Endothelial cell of umbilical vein (primary cell): ENCODE results near the gene SOX5. TPM values are rescaled to one million over a fixed set of nuclear protein-coding genes. Genes with fewer than 3 reads are reported as not detected.

Source experiments
- BruUV-seq: library from RNA; stranded (reverse); fragments of 400-500 nt; replicated peaks from 2 replicates; lab custom pipeline; 2021; lab: Mats Ljungman, UMichigan
- CTCF ChIA-PET: fragments of 300-600, 350-600 bp; sonication (Branson Sonifier 250); formaldehyde crosslinking; loops from one replicate; lab custom pipeline; 2021; ENCODE audit warnings: antibody characterized with exemption, inconsistent platforms; lab: Charles Lee
- POLR2A ChIA-PET: fragments of 300-600, 350-600 bp; sonication (Branson Sonifier 250); formaldehyde crosslinking; loops from one replicate; lab custom pipeline; 2021; ENCODE audit warnings: antibody characterized with exemption, inconsistent platforms; lab: Charles Lee
- DNase-seq: peaks from one replicate; pipeline ENCODE4 v3.0.0-alpha.2; 2011; ENCODE audit warnings: low read depth, low spot score
- FAIRE-seq: peaks from 2 replicates; lab custom pipeline; 2011; peaks lifted over from hg19 to GRCh38; lab: Jason Lieb, UNC
- H2AFZ ChIP-seq: 2 replicates; pipeline ENCODE4 v1.6.0; 2012; ENCODE audit warnings: low read depth, low read length, control low read depth, inconsistent platforms
- H3K27ac ChIP-seq: 2 replicates; pipeline ENCODE4 v1.5.1; 2011; ENCODE audit warnings: low read depth, mild to moderate bottlenecking, control low read depth, low read length, moderate library complexity; ENCODE audit not compliant: insufficient read depth
- H3K27me3 ChIP-seq, 2 experiments: 2 replicates each; pipeline versions ENCODE4 v1.6.0 to v1.6.1; 2011; ENCODE audit warnings: low read length in 2 of 2, mixed read lengths in 1 of 2; ENCODE audit not compliant: control insufficient read depth in 2 of 2, insufficient read depth in 2 of 2
- H3K36me3 ChIP-seq, 2 experiments: 2 replicates in 1 of 2; 3 replicates in 1 of 2; pipeline ENCODE4 v1.5.1; 2011; ENCODE audit warnings: low read length in 2 of 2, mild to moderate bottlenecking in 1 of 2, moderate library complexity in 1 of 2; ENCODE audit not compliant: control insufficient read depth in 2 of 2, insufficient read depth in 2 of 2; ENCODE audit errors: extremely low read depth in 1 of 2
- H3K4me1 ChIP-seq: 3 replicates; pipeline ENCODE4 v1.5.1; 2011; ENCODE audit warnings: mild to moderate bottlenecking, low read length; ENCODE audit not compliant: control insufficient read depth, insufficient read depth; ENCODE audit errors: extremely low read depth
- H3K4me2 ChIP-seq: 2 replicates; pipeline ENCODE4 v1.6.1; 2011; ENCODE audit warnings: low read length, control low read depth, mixed read lengths; ENCODE audit not compliant: insufficient read depth
- H3K4me3 ChIP-seq, 3 experiments: fragments of 200-600 bp in 1 of 3; sonication (generic), shearing (Covaris generic) in 1 of 3; replicated peaks in 1 of 3; 2 replicates each; pipeline ENCODE4 v1.5.1; 2011 to 2016; ENCODE audit warnings: control low read depth in 3 of 3, low read length in 3 of 3, mild to moderate bottlenecking in 2 of 3, inconsistent platforms in 1 of 3, low read depth in 1 of 3, moderate library complexity in 1 of 3; ENCODE audit not compliant: insufficient read depth in 1 of 3
- H3K79me2 ChIP-seq: 2 replicates; pipeline ENCODE4 v1.6.0; 2012; ENCODE audit warnings: low read length, inconsistent platforms; ENCODE audit not compliant: control insufficient read depth, insufficient read depth
- H3K9ac ChIP-seq: replicated peaks from 2 replicates; pipeline ENCODE3; 2011; ENCODE audit warnings: low read length, control low read depth; ENCODE audit not compliant: insufficient read depth; ENCODE audit errors: extremely low read depth
- H3K9me1 ChIP-seq: replicated peaks from 3 replicates; pipeline ENCODE4 v1.6.0; 2011; ENCODE audit warnings: mild to moderate bottlenecking, low read length; ENCODE audit not compliant: control insufficient read depth, insufficient read depth; ENCODE audit errors: extremely low read depth
- H3K9me3 ChIP-seq: replicated peaks from 2 replicates; pipeline ENCODE4 v1.5.1; 2012; ENCODE audit warnings: low read length, inconsistent platforms; ENCODE audit not compliant: control insufficient read depth, insufficient read depth
- H4K20me1 ChIP-seq: replicated peaks from 2 replicates; pipeline ENCODE3; 2011; ENCODE audit warnings: mild to moderate bottlenecking, low read length; ENCODE audit not compliant: control insufficient read depth, insufficient read depth; ENCODE audit errors: extremely low read depth
- CTCF ChIP-seq, 2 donors: IDR thresholded peaks; 1 replicate in 1 of 2; 2 replicates in 1 of 2; pipeline ENCODE4 v1.5.1; 2011; ENCODE audit warnings: low read length in 2 of 2, mild to moderate bottlenecking in 2 of 2, moderate library complexity in 2 of 2, control low read depth in 1 of 2, inconsistent platforms in 1 of 2, low read depth in 1 of 2; ENCODE audit not compliant: insufficient read depth in 1 of 2; ENCODE audit errors: extremely low read depth in 1 of 2
- FOS ChIP-seq: IDR thresholded peaks from 2 replicates; pipeline ENCODE4 v1.6.1; 2011; ENCODE audit warnings: mild to moderate bottlenecking, low read length, moderate library complexity, borderline replicate concordance; ENCODE audit not compliant: insufficient read depth
- JUN ChIP-seq: IDR thresholded peaks from 2 replicates; pipeline ENCODE4 v1.6.1; 2011; ENCODE audit warnings: borderline replicate concordance, low read depth; ENCODE audit not compliant: insufficient read length, insufficient read depth
- MAX ChIP-seq: IDR thresholded peaks from 2 replicates; pipeline ENCODE4 v1.6.1; 2011; ENCODE audit not compliant: insufficient read depth, insufficient read length
- MYC ChIP-seq: IDR thresholded peaks from one replicate; pipeline ENCODE4 v1.6.1; 2011; ENCODE audit warnings: mild to moderate bottlenecking, low read depth, low read length
- POLR2A ChIP-seq: IDR thresholded peaks from 2 replicates; pipeline ENCODE4 v1.6.1; 2012; ENCODE audit warnings: low read depth, mild to moderate bottlenecking, control low read depth, low read length
- POLR2AphosphoS5 ChIP-seq: IDR thresholded peaks from 2 replicates; pipeline ENCODE4 v1.6.1; 2012; ENCODE audit warnings: low read depth, mild to moderate bottlenecking, control low read depth, low read length, moderate library complexity; ENCODE audit not compliant: insufficient read depth
- dilution Hi-C: fragments of 300-500 bp; cut with MboI; formaldehyde crosslinking; loops from one replicate; pipeline ENCODE4 v1.15.0; 2019; ENCODE audit warnings: low sequenced_read_pairs; ENCODE audit not compliant: extremely low pct_ligation_motif_present
- intact Hi-C: fragments of 100-400 bp; cut with micrococcal nuclease; formaldehyde crosslinking; loops from one replicate; pipeline ENCODE4 v1.10.0; 2022
- polyA plus RNA-seq, 4 experiments: library from polyadenylated mRNA; depleted of rRNA in 3 of 4; stranded (reverse) in 3 of 4; unstranded in 1 of 4; fragments of >200 nt; gene quantifications; 2 replicates each; pipeline versions ENCODE4 v1.2.1 to v1.2.3, GENCODE V29; 2011 to 2012; ENCODE audit warnings: missing spikeins in 1 of 4
- total RNA-seq: library from RNA; stranded (reverse); gene quantifications from 2 replicates; pipeline ENCODE4 v1.2.3, GENCODE V29; 2021

Gene SOX5
- total and polyA plus RNA-seq, 2 donors (not counting 3 experiments of a cell fraction or from before 2014, with no cell fraction given) = 0.63 to 3.5 TPM

- DNase-seq (no peak), FAIRE-seq (no peak)
- Histone ChIP-seq H2AFZ (no peak overlapping the region), H3K4me1 (peaks cover 6% of the 10 kb centered on the region), H4K20me1 (no peaks in the 10 kb centered on the region), H3K4me3 (no peak overlapping the region), H3K79me2 (no peaks in the 10 kb centered on the region), H3K9me1 (no peaks in the 10 kb centered on the region), H3K9me3 (no peaks in the 10 kb centered on the region), H3K27me3 (peaks cover 4 to 14% of the 10 kb centered on the region in 2 experiments), H3K36me3 (no peaks in the 10 kb centered on the region), H3K27ac (no peak overlapping the region), H3K4me2 (no peak overlapping the region), H3K9ac (no peak overlapping the region)
- TF ChIP-seq MYC (no peak), FOS (no peak), CTCF (IDR thresholded peaks at IDR 0.05; ENCODE audit: extremely low read depth in 1 of 2, insufficient read depth in 1 of 2, low read depth in 1 of 2, low read length in 2 of 2) (no peak), JUN (no peak), POLR2AphosphoS5 (no peak), POLR2A (no peak), MAX (no peak)
- ChIA-PET CTCF (interaction anchor here (0.9 to 1.6 kb wide), 4 partner anchors 14 to 186 kb away, joined by 3 to 4 read pairs (median 3); no protein-coding TSS in a partner anchor), POLR2A (interaction anchor here (0.7 kb wide), 1 partner anchor 1320 kb away, joined by 3 read pairs; no protein-coding TSS in a partner anchor)
- no TSS peak for BruUV-seq
- intact Hi-C loops = no loop called here
- dilution Hi-C loops = no loop called here
Observed at GRCh38 chr12:23947395-23947794, 2.1 kb downstream of the SOX5 start.
